ENCODE data around the gene SETD3.

The SETD3 gene

DNA sequence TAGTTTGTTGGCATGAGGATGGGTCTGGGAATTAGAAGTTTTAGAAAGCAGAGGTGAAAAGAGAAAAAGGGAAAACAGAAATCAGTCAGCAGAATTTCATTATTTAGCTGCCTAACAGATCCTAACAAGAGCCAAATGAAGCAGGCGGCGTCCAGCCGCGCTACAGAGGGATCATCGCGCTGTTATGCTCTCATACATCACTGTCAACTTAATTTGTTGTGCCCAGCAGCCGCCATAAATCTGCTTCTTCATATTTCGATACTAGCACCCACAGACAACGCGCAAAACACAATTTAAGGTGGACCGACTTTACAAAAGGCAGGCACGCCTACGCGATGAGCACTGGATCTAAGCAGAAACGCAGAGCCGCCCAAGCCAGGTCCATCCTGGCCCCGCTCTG is 66.7 kb downstream of the SETD3 start:
- ATAC-seq (no peak), DNase-seq (no peak)
- no peak overlapping the region for H3K27ac Mint-ChIP-seq
- H3K4me1 Mint-ChIP-seq = peaks cover 29% of the 10 kb centered on the region
- no peaks in the 10 kb centered on the region for H3K27me3 Mint-ChIP-seq
- H3K4me3 Mint-ChIP-seq = no peak overlapping the region
- H3K9me3 Mint-ChIP-seq = no peaks in the 10 kb centered on the region

DNA sequence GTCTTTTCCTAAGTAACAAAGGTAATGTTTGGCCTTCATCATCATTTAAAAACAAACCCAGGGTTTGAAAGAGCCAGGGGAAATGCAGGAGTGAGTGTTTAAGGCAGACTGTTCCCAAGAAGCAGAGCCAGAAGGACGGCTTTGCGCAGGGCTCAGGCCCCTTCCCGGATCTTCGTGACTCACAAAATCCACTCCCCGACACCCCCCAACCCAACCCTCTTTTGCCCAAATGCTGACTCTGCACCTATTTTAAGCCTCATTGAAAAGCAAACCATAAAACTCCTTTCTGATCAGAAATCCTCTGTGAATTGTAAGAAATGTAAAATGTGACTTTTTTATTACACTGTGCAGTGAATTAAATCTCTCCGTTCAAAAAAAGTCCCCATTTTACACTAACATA is 67.5 kb downstream of the SETD3 start:
- Mint-ChIP-seq H3K9me3 (no peaks in the 10 kb centered on the region), H3K27ac (no peak overlapping the region), H3K27me3 (no peaks in the 10 kb centered on the region), H3K4me1 (peaks cover 23% of the 10 kb centered on the region), H3K4me3 (no peak overlapping the region)
- ATAC-seq (no peak), DNase-seq (no peak)

DNA sequence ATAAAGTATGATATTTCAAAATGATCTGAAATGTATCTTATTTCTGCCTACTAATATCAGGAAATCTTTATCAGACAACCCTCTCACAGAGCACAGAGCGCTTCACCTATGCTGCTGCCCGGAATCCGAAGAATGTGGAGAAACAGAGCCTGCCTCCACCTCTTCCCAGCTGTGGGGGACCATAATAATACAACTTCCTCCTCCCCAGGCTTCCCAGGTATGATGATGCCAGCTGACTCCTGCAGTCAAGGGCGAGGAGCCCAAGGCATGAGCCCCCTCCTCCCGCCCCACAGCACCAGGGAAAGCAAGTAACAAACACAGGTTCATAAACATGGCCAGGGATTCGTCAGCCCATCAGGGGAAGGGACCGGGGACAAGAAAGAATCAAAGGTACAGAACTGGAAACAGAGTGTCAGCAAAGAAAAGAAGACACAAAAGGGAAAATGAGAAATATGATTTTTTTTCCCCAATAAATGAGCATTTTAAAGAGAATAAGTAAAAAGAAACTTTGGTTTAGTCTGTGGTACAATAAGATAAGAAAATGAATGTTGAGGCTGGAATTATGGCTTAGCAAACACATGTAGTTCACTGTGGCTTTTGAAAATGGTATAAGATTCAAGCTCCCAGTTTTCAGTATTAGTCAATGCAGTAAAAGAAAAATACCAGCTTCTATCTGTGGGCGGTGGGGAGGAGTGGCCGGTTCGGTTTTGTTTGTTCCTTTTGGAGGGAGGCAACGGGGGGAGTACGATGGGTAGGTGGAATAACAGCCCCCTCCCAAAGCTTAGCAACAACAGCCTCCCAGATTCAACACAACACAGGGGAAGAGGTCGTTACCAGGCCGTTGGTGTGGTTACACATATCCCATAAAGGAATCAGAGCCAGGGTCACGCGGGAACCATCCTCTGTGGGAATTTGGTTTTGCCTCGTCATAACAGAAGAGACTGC is 68.3 kb downstream of the SETD3 start:
- ATAC-seq = peak; percentile 66
- Mint-ChIP-seq H3K27me3 (no peaks in the 10 kb centered on the region), H3K27ac (peak overlapping the region in 1 of 2 donors; percentile 29), H3K4me1 (peaks cover 23% of the 10 kb centered on the region), H3K4me3 (peak overlapping the region; percentile 4 to 52), H3K9me3 (no peaks in the 10 kb centered on the region)
- DNase-seq = no peak

DNA sequence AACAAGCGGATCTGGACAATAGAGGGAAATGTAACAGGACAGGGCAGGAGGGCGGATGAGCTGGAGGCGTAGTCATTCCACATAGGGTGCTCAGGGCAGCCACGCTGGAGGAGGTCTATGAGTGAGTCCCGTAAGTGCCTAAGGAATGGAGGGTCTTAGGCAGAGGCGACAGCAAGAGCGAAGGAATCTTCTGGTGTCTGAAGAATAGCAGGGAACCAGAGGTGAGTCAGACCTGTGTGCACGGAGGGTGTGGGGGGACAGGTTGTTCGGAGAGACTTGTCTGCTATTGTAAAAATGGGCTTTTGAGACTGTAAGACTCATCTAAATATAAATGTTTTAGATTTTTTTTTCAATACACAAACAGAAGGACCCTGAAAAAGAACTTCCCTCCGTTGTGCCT is 70.6 kb downstream of the SETD3 start:
- ATAC-seq = no peak
- H3K27me3 Mint-ChIP-seq = no peaks in the 10 kb centered on the region
- no peak overlapping the region for H3K4me3 Mint-ChIP-seq
- no peaks in the 10 kb centered on the region for H3K9me3 Mint-ChIP-seq
- no peak overlapping the region for H3K27ac Mint-ChIP-seq
- no peak for DNase-seq
- H3K4me1 Mint-ChIP-seq = peaks cover 17% of the 10 kb centered on the region

DNA sequence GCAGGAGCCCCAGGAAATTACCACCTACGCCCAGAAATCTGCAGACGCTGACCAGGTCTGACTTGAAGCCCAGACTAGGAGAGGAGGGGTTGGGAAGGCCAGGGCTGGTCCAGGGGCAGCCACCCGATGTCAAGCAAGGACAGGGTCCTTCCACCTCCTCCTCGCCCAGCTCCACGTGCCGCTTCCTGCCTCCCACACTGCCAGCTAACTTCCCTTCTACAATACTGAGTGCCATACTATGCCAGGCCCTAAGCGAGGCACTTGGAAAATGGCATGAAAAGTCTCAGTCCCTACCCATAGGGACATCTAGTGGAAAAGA is 71.7 kb downstream of the SETD3 start:
- Mint-ChIP-seq H3K27me3 (no peaks in the 10 kb centered on the region), H3K4me3 (no peak overlapping the region), H3K27ac (no peak overlapping the region), H3K4me1 (peaks cover 17% of the 10 kb centered on the region), H3K9me3 (no peaks in the 10 kb centered on the region)
- no peak for DNase-seq
- no peak for ATAC-seq

DNA sequence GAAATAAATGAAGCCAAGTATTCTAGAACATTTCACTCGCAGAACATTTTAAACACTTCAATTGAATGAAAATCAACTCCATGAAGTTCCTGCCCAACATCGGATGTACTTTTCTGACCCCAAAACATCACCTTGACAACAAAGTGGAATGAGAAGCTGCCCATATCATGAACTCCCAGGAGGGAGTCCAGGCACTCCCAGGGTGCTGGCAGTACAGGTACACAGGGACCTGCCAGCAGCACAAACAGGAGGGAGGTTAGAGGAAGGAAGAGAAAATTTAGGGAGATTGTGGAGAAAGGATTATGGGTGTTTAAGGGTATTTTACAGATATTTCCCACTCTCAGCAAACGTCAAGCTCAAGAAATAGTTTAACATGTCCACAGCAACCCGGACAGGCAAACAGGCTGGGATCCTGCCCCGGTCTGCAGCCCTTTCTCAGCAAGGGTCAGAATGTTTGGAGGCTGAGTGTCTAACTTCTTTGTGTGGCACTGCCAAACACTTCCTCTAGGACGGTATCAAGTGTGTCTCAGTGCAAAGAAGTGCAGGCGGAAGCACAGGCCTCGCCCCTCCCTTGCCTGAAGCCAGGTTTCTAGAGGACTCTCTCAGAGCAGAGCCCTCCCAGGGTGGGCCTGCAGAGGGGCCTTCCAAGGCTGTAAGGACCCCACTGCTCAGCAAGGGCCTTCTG is 72.2 kb downstream of the SETD3 start:
- Mint-ChIP-seq H3K27me3 (no peaks in the 10 kb centered on the region), H3K4me1 (peaks cover 16% of the 10 kb centered on the region), H3K4me3 (no peak overlapping the region), H3K27ac (peak overlapping the region in 1 of 2 donors; percentile 53), H3K9me3 (no peaks in the 10 kb centered on the region)
- DNase-seq (no peak), ATAC-seq (no peak)

DNA sequence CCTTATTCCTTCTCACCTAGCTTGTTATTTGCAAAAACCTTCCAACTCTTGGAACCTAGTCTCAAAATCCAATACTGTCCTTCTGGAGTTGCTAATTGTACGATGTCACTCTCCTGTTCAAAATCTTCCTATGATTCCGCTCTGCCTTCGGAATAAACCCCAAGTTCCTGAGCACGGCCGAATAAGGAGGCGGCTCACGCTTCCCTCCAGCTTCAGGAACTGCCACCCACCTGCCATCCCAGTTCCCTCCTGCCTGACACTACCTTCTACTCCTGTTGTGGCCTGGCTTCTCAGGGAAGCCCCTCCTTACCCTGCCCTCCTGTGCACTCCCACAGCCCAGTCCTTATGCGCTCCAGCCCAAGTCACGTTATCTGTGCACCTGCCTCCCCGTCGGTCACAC is 73.2 kb downstream of the SETD3 start:
- Mint-ChIP-seq H3K27me3 (no peaks in the 10 kb centered on the region), H3K27ac (no peak overlapping the region), H3K4me3 (no peak overlapping the region), H3K9me3 (no peaks in the 10 kb centered on the region), H3K4me1 (peaks cover 9% of the 10 kb centered on the region)
- no peak for ATAC-seq
- no peak for DNase-seq

DNA sequence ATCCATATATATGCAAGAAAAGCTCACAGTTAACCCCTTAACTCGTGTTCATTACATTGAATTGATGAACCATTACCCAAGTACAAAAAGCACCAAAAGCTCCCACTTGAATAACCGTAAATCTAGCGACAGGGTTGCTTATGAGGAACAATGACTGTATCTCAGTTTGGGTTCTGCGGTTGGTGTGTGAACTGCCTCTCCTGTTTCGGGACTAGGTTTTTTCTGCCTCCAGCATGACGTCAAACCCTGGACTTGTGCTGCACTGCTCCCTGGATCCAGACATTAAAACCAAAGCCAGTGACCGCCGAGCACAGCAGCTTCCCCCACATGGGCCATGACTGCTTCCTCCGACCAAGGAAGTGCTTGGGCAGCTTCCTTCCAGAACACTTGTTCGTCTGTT is 77.7 kb downstream of the SETD3 start:
- DNase-seq = no peak
- no peak for ATAC-seq
- no peaks in the 10 kb centered on the region for H3K27me3 Mint-ChIP-seq
- H3K4me1 Mint-ChIP-seq = peaks cover 12% of the 10 kb centered on the region
- H3K4me3 Mint-ChIP-seq = no peak overlapping the region
- H3K9me3 Mint-ChIP-seq = no peaks in the 10 kb centered on the region
- H3K27ac Mint-ChIP-seq = no peak overlapping the region

DNA sequence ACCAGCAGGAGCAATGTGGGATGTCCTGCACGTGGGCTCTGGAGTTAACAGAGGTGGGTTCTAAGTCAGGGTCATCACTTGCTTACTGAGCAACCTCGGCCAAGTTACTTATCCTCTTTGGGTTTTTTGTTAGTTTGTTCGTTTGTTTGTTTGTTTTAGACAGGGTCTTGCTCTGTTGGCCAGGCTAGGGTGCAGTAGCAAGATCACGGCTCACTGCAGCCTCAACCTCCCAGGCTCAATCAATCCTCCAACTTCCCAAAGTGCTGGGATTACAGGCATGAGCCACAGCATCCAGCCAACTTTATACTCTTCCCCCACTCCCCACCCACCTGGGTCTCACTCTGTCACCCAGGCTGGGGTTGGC is 78.4 kb downstream of the SETD3 start:
- Mint-ChIP-seq H3K4me1 (peaks cover 12% of the 10 kb centered on the region), H3K27ac (peak overlapping the region in 1 of 2 donors; percentile 64), H3K27me3 (no peaks in the 10 kb centered on the region), H3K9me3 (no peaks in the 10 kb centered on the region), H3K4me3 (no peak overlapping the region)
- DNase-seq (no peak), ATAC-seq (no peak)

DNA sequence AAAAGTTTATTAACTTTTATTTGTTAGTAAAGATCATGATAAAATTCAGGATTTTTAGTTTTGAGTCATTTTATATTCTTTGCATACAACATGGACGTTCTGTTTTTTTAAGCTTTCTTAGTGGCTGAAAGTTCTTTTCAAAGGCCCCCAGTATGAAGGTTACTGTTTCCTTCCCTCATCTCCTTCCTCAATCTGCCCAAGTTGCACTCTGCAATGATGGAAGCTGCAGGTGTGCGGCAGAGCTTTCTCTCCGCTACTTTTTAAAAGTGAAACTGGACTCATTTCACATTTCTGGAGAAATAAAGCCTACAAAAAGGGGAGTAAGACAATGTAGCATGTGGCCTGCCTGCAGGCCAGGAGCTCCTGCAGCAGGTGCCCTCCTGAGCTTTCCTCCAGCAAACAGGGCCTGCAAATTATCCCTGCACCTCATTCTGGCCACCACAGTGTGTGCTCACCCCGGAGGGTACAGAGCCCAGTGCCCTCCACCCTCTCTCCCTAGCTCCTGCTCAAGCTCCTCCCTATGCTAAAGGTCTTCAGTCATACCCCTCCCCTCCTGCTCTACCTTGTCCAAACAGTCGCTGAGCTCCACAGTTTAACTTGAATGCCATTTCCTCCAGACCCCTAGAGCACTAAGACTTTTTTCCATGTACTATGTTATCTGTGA is 78.9 kb downstream of the SETD3 start:
- DNase-seq = no peak
- peak overlapping the region; percentile 23 to 64 for H3K27ac Mint-ChIP-seq
- H3K4me1 Mint-ChIP-seq = peaks cover 12% of the 10 kb centered on the region
- ATAC-seq = no peak
- H3K4me3 Mint-ChIP-seq = no peak overlapping the region
- H3K27me3 Mint-ChIP-seq = no peaks in the 10 kb centered on the region
- H3K9me3 Mint-ChIP-seq = no peaks in the 10 kb centered on the region

DNA sequence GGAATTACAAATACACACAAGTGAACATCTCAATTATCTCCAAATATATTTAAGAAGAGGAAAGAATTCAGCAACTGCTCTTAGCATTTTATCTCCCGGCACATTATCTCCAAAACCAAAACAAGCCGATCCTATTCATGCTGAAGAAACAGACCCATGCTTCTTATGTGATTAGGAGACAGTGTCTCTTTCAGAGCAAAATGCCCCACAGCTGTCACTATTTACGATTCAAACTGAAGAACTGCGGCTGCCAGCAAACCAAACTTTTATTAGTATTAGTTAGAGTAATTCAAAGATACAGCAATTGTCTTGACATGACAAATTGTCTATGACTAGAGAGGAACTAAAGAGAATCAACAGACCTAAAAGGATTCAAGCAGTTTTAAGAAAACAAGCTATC is 79.4 kb downstream of the SETD3 start:
- no peak overlapping the region for H3K4me3 Mint-ChIP-seq
- no peaks in the 10 kb centered on the region for H3K9me3 Mint-ChIP-seq
- peaks cover 16% of the 10 kb centered on the region for H3K4me1 Mint-ChIP-seq
- ATAC-seq (no peak), DNase-seq (no peak)
- no peak overlapping the region for H3K27ac Mint-ChIP-seq
- H3K27me3 Mint-ChIP-seq = no peaks in the 10 kb centered on the region

DNA sequence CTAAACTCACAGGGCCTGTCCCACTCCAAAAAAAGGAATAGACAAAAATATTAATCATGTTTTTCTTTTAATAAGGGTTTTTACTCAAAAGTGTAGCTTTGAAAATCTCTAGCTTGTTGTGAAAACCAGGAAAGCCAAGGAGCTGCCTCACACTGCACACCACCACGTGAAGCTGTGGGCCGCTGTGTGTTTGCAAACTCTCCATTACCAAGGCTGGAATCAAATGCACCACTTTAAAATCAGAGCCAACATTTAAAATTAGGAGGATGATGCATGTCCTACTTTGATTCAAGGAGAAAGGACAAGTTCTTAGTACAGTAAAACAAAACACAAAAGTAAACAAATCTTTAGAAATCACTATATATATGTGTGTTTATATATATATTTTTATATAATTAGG is 83.0 kb downstream of the SETD3 start:
- Mint-ChIP-seq H3K27ac (peak overlapping the region; percentile 31 to 59), H3K4me1 (peaks cover 17% of the 10 kb centered on the region), H3K27me3 (no peaks in the 10 kb centered on the region), H3K4me3 (no peak overlapping the region), H3K9me3 (no peaks in the 10 kb centered on the region)
- no peak for ATAC-seq
- DNase-seq = no peak

DNA sequence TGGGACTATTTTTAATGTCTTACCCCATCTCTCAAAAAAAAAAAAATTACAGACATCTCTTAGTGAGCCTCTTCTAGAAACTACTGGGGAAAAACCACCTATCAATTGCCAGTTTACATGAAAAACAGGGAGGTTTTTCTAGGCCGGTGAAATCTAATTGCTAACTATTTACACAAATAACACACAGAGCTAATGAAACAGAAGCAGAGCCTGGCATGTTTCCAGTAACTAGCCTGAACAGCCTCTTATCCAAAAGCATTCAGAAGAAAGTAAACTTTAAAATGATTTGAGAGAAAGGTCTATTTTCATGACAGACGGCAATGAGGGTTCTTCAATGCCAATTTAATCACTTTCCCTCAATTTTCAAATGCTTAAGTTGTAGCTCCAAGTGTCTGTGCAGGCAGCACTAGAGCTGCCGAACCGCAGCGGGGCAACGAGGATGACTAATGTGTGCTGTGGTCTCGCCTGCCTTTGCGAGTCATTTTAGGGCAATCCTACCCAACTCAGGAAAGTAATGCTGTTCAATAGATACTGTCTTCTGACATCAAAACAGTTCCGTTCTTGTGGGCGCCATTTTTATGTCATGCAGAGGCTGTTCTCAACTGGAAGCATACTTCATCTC is 84.6 kb downstream of the SETD3 start:
- H3K4me1 Mint-ChIP-seq = peaks cover 9% of the 10 kb centered on the region
- DNase-seq (peak in 1 of 2 donors; percentile 30), ATAC-seq (peak; percentile 85)
- no peaks in the 10 kb centered on the region for H3K27me3 Mint-ChIP-seq
- H3K4me3 Mint-ChIP-seq = no peak overlapping the region
- no peak overlapping the region for H3K27ac Mint-ChIP-seq
- H3K9me3 Mint-ChIP-seq = no peaks in the 10 kb centered on the region

DNA sequence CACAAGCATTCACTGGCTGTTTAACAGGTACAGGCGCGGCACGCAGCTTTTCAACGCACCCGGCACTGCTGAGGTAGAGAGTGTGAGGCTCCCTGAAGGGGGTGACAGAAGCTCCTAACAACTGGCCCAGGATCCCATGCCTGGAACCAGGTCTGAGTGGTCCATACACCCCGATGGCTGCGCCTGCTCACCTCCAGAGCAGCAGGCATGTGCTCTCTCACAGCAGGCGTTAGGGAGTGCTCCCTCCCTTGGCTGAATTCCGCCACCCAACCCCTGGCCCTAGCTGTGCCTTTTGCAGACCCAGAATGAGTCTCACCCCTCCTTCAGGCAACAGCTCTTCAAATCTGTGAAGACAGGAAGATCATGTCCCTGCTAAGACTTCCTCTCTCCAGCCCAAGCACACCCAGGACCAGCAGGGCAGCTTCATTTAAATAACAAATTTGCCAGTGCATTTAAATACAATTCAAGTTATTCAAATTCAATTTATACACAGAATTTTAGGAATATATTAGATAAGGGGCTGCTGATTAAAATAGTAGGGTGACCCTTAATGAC is 86.0 kb downstream of the SETD3 start:
- DNase-seq (no peak), ATAC-seq (no peak)
- H3K27ac Mint-ChIP-seq = no peak overlapping the region
- no peaks in the 10 kb centered on the region for H3K27me3 Mint-ChIP-seq
- no peak overlapping the region for H3K4me3 Mint-ChIP-seq
- H3K9me3 Mint-ChIP-seq = no peaks in the 10 kb centered on the region
- peaks cover 9% of the 10 kb centered on the region for H3K4me1 Mint-ChIP-seq

DNA sequence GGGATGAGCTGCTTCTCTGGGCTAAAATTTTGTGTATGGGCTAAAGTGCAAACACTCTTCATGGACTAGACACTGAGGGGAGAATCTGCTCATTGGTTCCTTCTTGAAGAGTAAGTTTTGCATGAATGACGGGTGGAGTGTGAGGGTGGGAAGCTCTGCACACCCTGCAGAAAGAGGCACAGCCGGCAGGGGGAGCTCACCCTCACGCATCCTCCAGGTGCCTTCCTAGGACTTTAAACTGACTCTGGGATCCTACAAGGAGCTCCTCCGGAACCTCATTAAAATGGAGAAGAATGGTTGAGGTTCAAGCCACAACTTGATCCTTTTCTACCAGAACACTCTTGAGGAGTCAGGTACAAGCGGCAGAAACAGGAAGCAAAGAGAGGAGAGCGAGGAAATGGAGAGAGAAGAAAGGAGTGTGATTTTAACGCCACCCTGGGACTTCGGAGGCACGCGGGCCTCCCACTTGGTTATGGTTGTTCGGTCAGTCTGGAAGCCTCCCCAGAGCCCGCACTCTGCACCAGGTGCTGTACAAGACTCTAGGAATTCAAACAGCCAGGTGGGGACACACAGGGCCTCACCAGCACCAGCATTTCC is 87.5 kb downstream of the SETD3 start:
- H3K9me3 Mint-ChIP-seq = no peaks in the 10 kb centered on the region
- DNase-seq = no peak
- H3K4me1 Mint-ChIP-seq = peaks cover 14% of the 10 kb centered on the region
- peak; percentile 46 for ATAC-seq
- no peak overlapping the region for H3K27ac Mint-ChIP-seq
- H3K4me3 Mint-ChIP-seq = no peak overlapping the region
- H3K27me3 Mint-ChIP-seq = no peaks in the 10 kb centered on the region

All from stimulated activated naive CD8-positive, alpha-beta T cell treated with anti-CD3 and anti-CD28 coated beads, Interleukin-15, amount 100 ng/mL, for 72 hours (primary cell).